Astrocyte (in vitro differentiated cells and primary cell): ENCODE measurements around the gene IL32. TPM values are rescaled to one million over a fixed set of nuclear protein-coding genes. Genes with fewer than 3 reads are reported as not detected.

Source experiments
- DNase-seq: peaks from one replicate; pipeline ENCODE4 v3.0.0-alpha.2; 2010; ENCODE audit warnings: low read depth
- FAIRE-seq: peaks from 2 replicates; lab custom pipeline; 2011; peaks lifted over from hg19 to GRCh38; lab: Jason Lieb, UNC
- H2AFZ ChIP-seq: 2 replicates; pipeline ENCODE4 v1.6.0; 2012; ENCODE audit warnings: low read depth, low read length, inconsistent platforms
- H3K27ac ChIP-seq: 2 replicates; pipeline ENCODE4 v1.5.1; 2011; ENCODE audit warnings: low read depth, low read length, inconsistent platforms
- H3K27me3 ChIP-seq: 2 replicates; pipeline ENCODE4 v1.6.0; 2011; ENCODE audit warnings: low read length, inconsistent platforms; ENCODE audit not compliant: insufficient read depth
- H3K36me3 ChIP-seq: 2 replicates; pipeline ENCODE4 v1.5.1; 2011; ENCODE audit warnings: low read length, inconsistent platforms; ENCODE audit not compliant: insufficient read depth
- H3K4me1 ChIP-seq: 2 replicates; pipeline ENCODE4 v1.5.1; 2011; ENCODE audit warnings: low read length, inconsistent platforms; ENCODE audit not compliant: insufficient read depth
- H3K4me2 ChIP-seq: 2 replicates; pipeline ENCODE4 v1.6.0; 2012; ENCODE audit warnings: low read length, inconsistent platforms
- H3K4me3 ChIP-seq: 2 replicates; pipeline ENCODE4 v1.5.1; 2011; ENCODE audit warnings: low read depth, mild to moderate bottlenecking, low read length, inconsistent platforms; ENCODE audit not compliant: insufficient read depth
- H3K79me2 ChIP-seq: 2 replicates; pipeline ENCODE4 v1.6.0; 2012; ENCODE audit warnings: mild to moderate bottlenecking, low read length, inconsistent platforms; ENCODE audit not compliant: insufficient read depth
- H3K9ac ChIP-seq: 2 replicates; pipeline ENCODE4 v1.6.0; 2012; ENCODE audit warnings: mild to moderate bottlenecking, low read length, inconsistent platforms
- H3K9me3 ChIP-seq: 2 replicates; pipeline ENCODE4 v1.5.1; 2012; ENCODE audit warnings: low read depth, mild to moderate bottlenecking, low read length, inconsistent platforms; ENCODE audit not compliant: insufficient read depth
- H4K20me1 ChIP-seq: 2 replicates; pipeline ENCODE4 v1.6.0; 2012; ENCODE audit warnings: low read length, inconsistent platforms; ENCODE audit not compliant: insufficient read depth
- H3K27ac Mint-ChIP-seq: one replicate; pipeline ENCODE4 v1.8.0; 2021; ENCODE audit warnings: mild to moderate bottlenecking, mixed read lengths; ENCODE audit not compliant: unreplicated experiment
- H3K27me3 Mint-ChIP-seq: one replicate; pipeline ENCODE4 v1.8.0; 2021; ENCODE audit warnings: low read depth, mixed read lengths; ENCODE audit not compliant: unreplicated experiment
- H3K36me3 Mint-ChIP-seq: one replicate; pipeline ENCODE4 v1.8.0; 2021; ENCODE audit warnings: low read depth, mixed read lengths; ENCODE audit not compliant: unreplicated experiment
- H3K4me1 Mint-ChIP-seq: one replicate; pipeline ENCODE4 v1.8.0; 2021; ENCODE audit warnings: low read depth, mixed read lengths; ENCODE audit not compliant: unreplicated experiment
- H3K4me3 Mint-ChIP-seq: one replicate; pipeline ENCODE4 v1.8.0; 2021; ENCODE audit warnings: mild to moderate bottlenecking, moderate library complexity, mixed read lengths; ENCODE audit not compliant: unreplicated experiment
- H3K9me3 Mint-ChIP-seq: one replicate; pipeline ENCODE4 v1.8.0; 2021; ENCODE audit warnings: mild to moderate bottlenecking, mixed read lengths; ENCODE audit not compliant: unreplicated experiment
- EZH2 ChIP-seq: IDR thresholded peaks from 2 replicates; pipeline ENCODE4 v1.6.1; 2012; ENCODE audit warnings: mild to moderate bottlenecking, low read length, inconsistent platforms; ENCODE audit not compliant: insufficient read depth
- total RNA-seq: library from RNA; stranded (reverse); gene quantifications from 2 replicates; pipeline ENCODE4 v1.2.1, GENCODE V29; 2021
- TF ChIP-seq, protein P1 (sequence below): IDR thresholded peaks from 2 replicates; pipeline ENCODE4 v1.5.1; 2011; ENCODE audit warnings: low read depth, mild to moderate bottlenecking, inconsistent platforms, low read length, moderate library complexity; ENCODE audit not compliant: insufficient read depth

IL32 gene
- total RNA-seq, 1 donor from 2014 or later, result 43.8 TPM

DNA sequence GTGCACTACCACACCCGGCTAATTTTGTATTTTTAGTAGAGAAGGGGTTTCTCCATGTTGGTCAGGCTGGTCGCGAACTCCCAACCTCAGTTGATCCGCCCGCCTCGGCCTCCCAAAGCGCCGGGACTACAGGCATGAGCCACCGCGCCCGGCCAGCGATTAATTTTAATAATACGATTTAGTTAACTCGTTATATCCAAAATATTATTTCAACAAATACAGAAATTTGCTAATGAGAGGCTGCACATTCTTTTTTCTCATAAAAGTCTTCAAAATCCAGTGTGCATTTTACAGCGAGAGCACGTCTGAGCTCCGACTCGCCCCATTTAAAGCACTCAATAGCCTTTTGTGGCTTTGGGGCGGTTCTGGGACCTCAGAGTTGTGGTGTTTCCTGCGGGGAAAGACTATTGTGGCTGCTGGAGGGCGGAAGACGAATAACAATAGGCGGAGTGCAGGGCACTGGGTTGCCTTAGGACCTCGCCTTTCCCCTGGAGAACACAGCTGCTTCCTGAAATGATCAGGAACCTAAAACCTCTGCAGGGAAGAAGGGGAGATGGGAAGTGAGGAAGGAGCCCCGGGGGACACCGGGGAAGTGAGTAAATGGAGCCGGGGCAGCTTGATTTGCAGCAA, 36.5 kb downstream of the IL32 start:
- H3K27ac Mint-ChIP-seq, result no peak overlapping the region
- no peak for DNase-seq
- H3K9me3 Mint-ChIP-seq, result peaks cover 5% of the 10 kb centered on the region
- no peak for FAIRE-seq
- H3K27ac ChIP-seq, result no peak overlapping the region
- H3K36me3 Mint-ChIP-seq, result no peaks in the 10 kb centered on the region
- H3K4me3 ChIP-seq, result no peak overlapping the region
- H2AFZ ChIP-seq, result no peak overlapping the region
- H3K27me3 Mint-ChIP-seq, result peaks cover 22% of the 10 kb centered on the region
- H4K20me1 ChIP-seq, result no peaks in the 10 kb centered on the region
- TF ChIP-seq, protein P1, sequence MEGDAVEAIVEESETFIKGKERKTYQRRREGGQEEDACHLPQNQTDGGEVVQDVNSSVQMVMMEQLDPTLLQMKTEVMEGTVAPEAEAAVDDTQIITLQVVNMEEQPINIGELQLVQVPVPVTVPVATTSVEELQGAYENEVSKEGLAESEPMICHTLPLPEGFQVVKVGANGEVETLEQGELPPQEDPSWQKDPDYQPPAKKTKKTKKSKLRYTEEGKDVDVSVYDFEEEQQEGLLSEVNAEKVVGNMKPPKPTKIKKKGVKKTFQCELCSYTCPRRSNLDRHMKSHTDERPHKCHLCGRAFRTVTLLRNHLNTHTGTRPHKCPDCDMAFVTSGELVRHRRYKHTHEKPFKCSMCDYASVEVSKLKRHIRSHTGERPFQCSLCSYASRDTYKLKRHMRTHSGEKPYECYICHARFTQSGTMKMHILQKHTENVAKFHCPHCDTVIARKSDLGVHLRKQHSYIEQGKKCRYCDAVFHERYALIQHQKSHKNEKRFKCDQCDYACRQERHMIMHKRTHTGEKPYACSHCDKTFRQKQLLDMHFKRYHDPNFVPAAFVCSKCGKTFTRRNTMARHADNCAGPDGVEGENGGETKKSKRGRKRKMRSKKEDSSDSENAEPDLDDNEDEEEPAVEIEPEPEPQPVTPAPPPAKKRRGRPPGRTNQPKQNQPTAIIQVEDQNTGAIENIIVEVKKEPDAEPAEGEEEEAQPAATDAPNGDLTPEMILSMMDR, result no peak
- no peak for TF ChIP-seq EZH2
- no peak overlapping the region for H3K4me3 Mint-ChIP-seq
- no peaks in the 10 kb centered on the region for H3K9me3 ChIP-seq
- peaks cover 5% of the 10 kb centered on the region for H3K4me1 Mint-ChIP-seq
- H3K4me1 ChIP-seq, result peaks cover 6% of the 10 kb centered on the region
- H3K27me3 ChIP-seq, result peaks cover 14% of the 10 kb centered on the region
- no peak overlapping the region for H3K4me2 ChIP-seq
- no peaks in the 10 kb centered on the region for H3K36me3 ChIP-seq
- no peaks in the 10 kb centered on the region for H3K79me2 ChIP-seq
- no peak overlapping the region for H3K9ac ChIP-seq

DNA sequence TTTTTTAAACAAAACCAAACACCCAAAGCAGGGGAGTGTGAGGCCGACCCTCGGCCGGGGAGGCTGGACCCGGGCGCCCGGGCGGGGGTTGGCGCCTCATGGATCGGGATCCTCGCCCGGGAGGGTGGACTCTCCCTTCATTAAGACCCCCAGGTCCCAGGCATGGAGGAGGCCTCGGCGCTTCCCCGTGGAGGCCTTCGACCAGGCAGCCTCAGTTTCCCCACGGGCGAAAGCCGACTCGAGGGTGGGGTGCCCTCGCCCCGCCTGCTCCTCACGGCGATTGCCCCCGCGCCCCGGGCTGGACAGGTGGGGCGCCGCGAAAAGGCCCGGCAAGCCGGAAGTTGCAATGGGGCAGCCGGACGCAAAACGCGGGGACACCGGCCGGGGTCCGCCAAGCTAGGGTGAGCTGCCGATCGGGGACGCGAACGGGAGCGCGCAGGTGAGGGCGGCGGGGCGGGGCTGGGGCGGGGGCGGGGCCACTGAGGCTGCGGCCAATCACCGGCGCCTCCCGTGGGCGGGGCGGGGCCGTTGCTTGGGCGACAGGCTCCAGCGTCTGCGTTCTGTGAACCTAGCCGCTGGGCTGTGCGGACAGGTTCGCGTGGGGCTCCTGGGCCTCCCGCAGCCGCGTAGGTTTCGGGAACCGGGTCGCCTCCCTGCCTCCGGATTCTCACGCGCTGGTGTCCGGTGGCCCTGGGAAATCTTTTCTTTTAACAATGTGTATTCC, 40.9 kb downstream of the IL32 start:
- Mint-ChIP-seq H3K9me3 (peaks cover under 1% of the 10 kb centered on the region), H3K4me3 (peak overlapping the region; percentile 83), H3K4me1 (no peaks in the 10 kb centered on the region), H3K27me3 (peaks cover 2% of the 10 kb centered on the region), H3K36me3 (peaks cover 2% of the 10 kb centered on the region), H3K27ac (peak overlapping the region; percentile 77)
- H2AFZ ChIP-seq, result peak overlapping the region; percentile 83
- H3K9ac ChIP-seq, result peak overlapping the region; percentile 74
- H3K36me3 ChIP-seq, result no peaks in the 10 kb centered on the region
- H3K4me2 ChIP-seq, result peak overlapping the region; percentile 92
- FAIRE-seq, result no peak
- TF ChIP-seq, protein P1, result no peak
- TF ChIP-seq EZH2, result no peak
- peak overlapping the region; percentile 15 for H3K27ac ChIP-seq
- no peaks in the 10 kb centered on the region for H3K4me1 ChIP-seq
- DNase-seq, result peak; percentile 78
- peak overlapping the region; percentile 65 for H3K4me3 ChIP-seq
- H3K27me3 ChIP-seq, result no peaks in the 10 kb centered on the region
- no peaks in the 10 kb centered on the region for H4K20me1 ChIP-seq
- no peaks in the 10 kb centered on the region for H3K9me3 ChIP-seq
- H3K79me2 ChIP-seq, result no peaks in the 10 kb centered on the region
